Endothelial cell (in vitro differentiated cells): ENCODE data around the gene MYO10. TPM values are rescaled to one million over a fixed set of nuclear protein-coding genes. Genes with fewer than 3 reads are reported as not detected.

ENCODE experiments used
- DNase-seq: peaks from one replicate; pipeline ENCODE4 v3.0.0; 2021; ENCODE audit warnings: low spot score
- H3K27ac Mint-ChIP-seq: one replicate; pipeline ENCODE4 v1.8.0; 2021; ENCODE audit warnings: mixed read lengths, inconsistent platforms; ENCODE audit not compliant: unreplicated experiment
- H3K27me3 Mint-ChIP-seq: one replicate; pipeline ENCODE4 v1.8.0; 2021; ENCODE audit warnings: mild to moderate bottlenecking, moderate library complexity, mixed read lengths, inconsistent platforms; ENCODE audit not compliant: unreplicated experiment
- H3K36me3 Mint-ChIP-seq: one replicate; pipeline ENCODE4 v1.8.0; 2021; ENCODE audit warnings: mild to moderate bottlenecking, low read depth, mixed read lengths, inconsistent platforms; ENCODE audit not compliant: unreplicated experiment
- H3K4me1 Mint-ChIP-seq: one replicate; pipeline ENCODE4 v1.8.0; 2021; ENCODE audit warnings: mild to moderate bottlenecking, mixed read lengths, inconsistent platforms; ENCODE audit not compliant: unreplicated experiment
- H3K4me3 Mint-ChIP-seq: one replicate; pipeline ENCODE4 v1.8.0; 2021; ENCODE audit warnings: mild to moderate bottlenecking, mixed read lengths, inconsistent platforms; ENCODE audit not compliant: unreplicated experiment
- H3K9me3 Mint-ChIP-seq: one replicate; pipeline ENCODE4 v1.8.0; 2021; ENCODE audit warnings: mixed read lengths, inconsistent platforms; ENCODE audit not compliant: unreplicated experiment
- CTCF ChIP-seq: fragments of 200-600 bp; sonication (generic); IDR thresholded peaks from one replicate; pipeline ENCODE4 v1.5.0; 2021; ENCODE audit warnings: antibody characterized with exemption; ENCODE audit not compliant: unreplicated experiment
- total RNA-seq: library from RNA; stranded (reverse); fragmentation: NEBNext Ultra II Directional; extraction: Animal tissue kit (Norgen Biotek cat#: 25700); gene quantifications from one replicate; pipeline ENCODE4 v1.2.1, GENCODE V29; 2021; ENCODE audit not compliant: unreplicated experiment

The MYO10 gene
- total RNA-seq, 1 donor from 2014 or later: 132 TPM

- H3K4me1 Mint-ChIP-seq: peaks cover 15% of the 10 kb centered on the region
- TF ChIP-seq CTCF: no peak
- H3K27me3 Mint-ChIP-seq: no peaks in the 10 kb centered on the region
- H3K36me3 Mint-ChIP-seq: peaks cover 13% of the 10 kb centered on the region
- no peak overlapping the region for H3K27ac Mint-ChIP-seq
- DNase-seq: no peak
- H3K4me3 Mint-ChIP-seq: no peak overlapping the region
- H3K9me3 Mint-ChIP-seq: no peaks in the 10 kb centered on the region
Measured at GRCh38 chr5:16913187-16914107, 22.6 kb downstream of the MYO10 start.

- Mint-ChIP-seq H3K27me3 (no peaks in the 10 kb centered on the region), H3K4me1 (peaks cover 12% of the 10 kb centered on the region), H3K27ac (no peak overlapping the region), H3K36me3 (peaks cover 13% of the 10 kb centered on the region), H3K4me3 (no peak overlapping the region), H3K9me3 (no peaks in the 10 kb centered on the region)
- no peak for TF ChIP-seq CTCF
- no peak for DNase-seq
Measured at GRCh38 chr5:16912080-16912479, 24.0 kb downstream of the MYO10 start.

GRCh38 chr5:16909464-16909863 lies 26.6 kb downstream of the MYO10 start:
- Mint-ChIP-seq H3K27me3 (peaks cover 4% of the 10 kb centered on the region), H3K9me3 (no peaks in the 10 kb centered on the region), H3K27ac (no peak overlapping the region), H3K36me3 (peaks cover 8% of the 10 kb centered on the region), H3K4me1 (peaks cover 22% of the 10 kb centered on the region), H3K4me3 (no peak overlapping the region)
- no peak for DNase-seq
- no peak for TF ChIP-seq CTCF

- Mint-ChIP-seq H3K27ac (no peak overlapping the region), H3K27me3 (peaks cover 6% of the 10 kb centered on the region), H3K36me3 (peaks cover 4% of the 10 kb centered on the region), H3K4me3 (no peak overlapping the region), H3K9me3 (no peaks in the 10 kb centered on the region), H3K4me1 (peaks cover 28% of the 10 kb centered on the region)
- TF ChIP-seq CTCF: no peak
- no peak for DNase-seq
Measured at GRCh38 chr5:16907270-16907669, 28.8 kb downstream of the MYO10 start.

GRCh38 chr5:16906255-16906654 lies 29.8 kb downstream of the MYO10 start:
- TF ChIP-seq CTCF: no peak
- no peak for DNase-seq
- Mint-ChIP-seq H3K27me3 (peaks cover 6% of the 10 kb centered on the region), H3K9me3 (no peaks in the 10 kb centered on the region), H3K4me3 (no peak overlapping the region), H3K36me3 (peaks cover 4% of the 10 kb centered on the region), H3K4me1 (peaks cover 28% of the 10 kb centered on the region), H3K27ac (no peak overlapping the region)
